HEK293T (cell line): Measurements from ENCODE around the gene PRKCH.

Experiments used
- CTBP1 ChIP-seq: fragments of 450-650 bp; IDR thresholded peaks from 2 replicates; pipeline ENCODE4 v1.6.1; 2016; ENCODE audit warnings: borderline replicate concordance
- ELF4 ChIP-seq: fragments of 450-650 bp; IDR thresholded peaks from 2 replicates; pipeline ENCODE4 v1.6.1; 2017; ENCODE audit warnings: antibody characterized with exemption
- FOXA1 ChIP-seq: fragments of 450-650 bp; IDR thresholded peaks from 2 replicates; pipeline ENCODE4 v1.6.1; 2016; ENCODE audit warnings: mild to moderate bottlenecking
- FOXM1 ChIP-seq: fragments of 450-650 bp; IDR thresholded peaks from 2 replicates; pipeline ENCODE4 v1.6.1; 2017; ENCODE audit warnings: mild to moderate bottlenecking, borderline replicate concordance
- HDGF ChIP-seq: fragments of 450-650 bp; IDR thresholded peaks from 2 replicates; pipeline ENCODE4 v1.6.1; 2017; ENCODE audit warnings: antibody characterized with exemption, borderline replicate concordance
- LEF1 ChIP-seq: fragments of 450-650 bp; IDR thresholded peaks from 2 replicates; pipeline ENCODE4 v1.6.1; 2017; ENCODE audit warnings: mild to moderate bottlenecking, borderline replicate concordance
- NFRKB ChIP-seq: fragments of 450-650 bp; IDR thresholded peaks from 2 replicates; pipeline ENCODE4 v1.6.1; 2016; ENCODE audit warnings: mild to moderate bottlenecking, moderate library complexity
- SP1 ChIP-seq: fragments of 450-650 bp; IDR thresholded peaks from 2 replicates; pipeline ENCODE4 v1.6.1; 2017
- SUZ12 ChIP-seq: fragments of 450-650 bp; IDR thresholded peaks from 2 replicates; pipeline ENCODE4 v1.6.1; 2016; ENCODE audit warnings: mild to moderate bottlenecking
- TARDBP ChIP-seq: fragments of 450-650 bp; IDR thresholded peaks from 2 replicates; pipeline ENCODE4 v1.6.1; 2016
- TF ChIP-seq, protein P1 (sequence below): fragments of 450-650 bp; IDR thresholded peaks from 2 replicates; pipeline ENCODE4 v1.6.1; 2016

DNA sequence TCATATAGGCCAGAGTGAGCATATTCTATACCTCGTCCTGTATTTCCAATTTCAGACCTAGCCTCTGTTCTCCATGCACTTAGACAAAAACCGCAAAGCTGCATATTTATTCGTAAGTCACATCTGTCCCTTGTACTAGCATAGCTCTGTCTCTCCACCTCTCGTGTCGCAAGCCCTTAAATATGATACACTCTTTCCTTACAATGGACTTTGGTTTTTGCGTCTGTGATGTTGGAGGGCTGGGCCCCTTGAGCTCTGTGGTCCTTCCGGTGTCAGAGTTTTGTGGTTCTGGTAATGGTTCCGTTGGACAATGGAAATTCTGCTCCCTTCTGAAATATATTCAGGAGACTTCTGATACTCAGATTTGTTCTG, 11.3 kb downstream of the PRKCH start:
- TF ChIP-seq ELF4 (no peak), FOXM1 (no peak), NFRKB (no peak), SP1 (no peak), FOXA1 (no peak), HDGF (no peak), SUZ12 (no peak), TARDBP (no peak), LEF1 (no peak), CTBP1 (no peak)
- TF ChIP-seq, protein P1, sequence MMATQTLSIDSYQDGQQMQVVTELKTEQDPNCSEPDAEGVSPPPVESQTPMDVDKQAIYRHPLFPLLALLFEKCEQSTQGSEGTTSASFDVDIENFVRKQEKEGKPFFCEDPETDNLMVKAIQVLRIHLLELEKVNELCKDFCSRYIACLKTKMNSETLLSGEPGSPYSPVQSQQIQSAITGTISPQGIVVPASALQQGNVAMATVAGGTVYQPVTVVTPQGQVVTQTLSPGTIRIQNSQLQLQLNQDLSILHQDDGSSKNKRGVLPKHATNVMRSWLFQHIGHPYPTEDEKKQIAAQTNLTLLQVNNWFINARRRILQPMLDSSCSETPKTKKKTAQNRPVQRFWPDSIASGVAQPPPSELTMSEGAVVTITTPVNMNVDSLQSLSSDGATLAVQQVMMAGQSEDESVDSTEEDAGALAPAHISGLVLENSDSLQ, result no peak
